HG03432 (cell line): ENCODE data around the gene FAM110A.
"Not testable (repeated sequence)": the region's sequence is repeated elsewhere in the genome, so short reads cannot be mapped to it uniquely, and the experiment has no call there.

ENCODE experiments used
- ATAC-seq: cut with Tn5 transposase; IDR thresholded peaks from one replicate; pipeline ENCODE4 v1.9.1; 2021; ENCODE audit warnings: mild to moderate bottlenecking, moderate library complexity; ENCODE audit not compliant: unreplicated experiment

Gene FAM110A

GRCh38 chr20:822651-823573 lies 10.6 kb upstream of the FAM110A start:
- ATAC-seq = no peak

GRCh38 chr20:823574-823902 lies 10.0 kb upstream of the FAM110A start:
- no peak for ATAC-seq

- no peak for ATAC-seq
Measured at GRCh38 chr20:824490-824889, 9.0 kb upstream of the FAM110A start.

- ATAC-seq = no peak
Measured at GRCh38 chr20:824916-825315, 8.6 kb upstream of the FAM110A start.

- no peak for ATAC-seq
Measured at GRCh38 chr20:825710-826421, 7.6 kb upstream of the FAM110A start.

- ATAC-seq = no peak
Measured at GRCh38 chr20:826695-827323, 6.7 kb upstream of the FAM110A start.

GRCh38 chr20:827981-828380 lies 5.5 kb upstream of the FAM110A start:
- not testable (repeated sequence) for ATAC-seq

- no peak for ATAC-seq
Measured at GRCh38 chr20:828987-829386, 4.5 kb upstream of the FAM110A start.

GRCh38 chr20:829551-829950 lies 4.0 kb upstream of the FAM110A start:
- no peak for ATAC-seq

- ATAC-seq = no peak
Measured at GRCh38 chr20:830011-830521, 3.4 kb upstream of the FAM110A start.

GRCh38 chr20:831251-831650 lies 2.3 kb upstream of the FAM110A start:
- ATAC-seq = no peak

GRCh38 chr20:831956-832355 lies 1.6 kb upstream of the FAM110A start:
- no peak for ATAC-seq

GRCh38 chr20:833121-833449 lies 430 bp upstream of the FAM110A start:
- ATAC-seq = no peak

- peak; percentile 9 for ATAC-seq
Measured at GRCh38 chr20:834151-834746, 734 bp downstream of the FAM110A start.

GRCh38 chr20:835608-836045 lies 2.1 kb downstream of the FAM110A start:
- no peak for ATAC-seq

GRCh38 chr20:836190-836589 lies 2.7 kb downstream of the FAM110A start:
- ATAC-seq = no peak

- no peak for ATAC-seq
Measured at GRCh38 chr20:839015-839414, 5.5 kb downstream of the FAM110A start.

GRCh38 chr20:839626-840025 lies 6.1 kb downstream of the FAM110A start:
- no peak for ATAC-seq

- no peak for ATAC-seq
Measured at GRCh38 chr20:840503-840857, 7.0 kb downstream of the FAM110A start.

- no peak for ATAC-seq
Measured at GRCh38 chr20:840858-841567, 7.5 kb downstream of the FAM110A start.
